Stomach (tissue), 4 donors: Measurements from ENCODE around the gene ULK4.

ENCODE experiments used
- CTCF ChIP-seq, 7 experiments: fragments of 450-650 bp in 4 of 7; fragments of 200-600 bp in 3 of 7; sonication (generic) in 3 of 7; IDR thresholded peaks; one replicate each; pipeline ENCODE4 v1.5.1; 2016 to 2019; ENCODE audit warnings: antibody characterized with exemption in 7 of 7, control low read depth in 2 of 7, mild to moderate bottlenecking in 1 of 7
- EP300 ChIP-seq: sonication (generic); formaldehyde crosslinking; IDR thresholded peaks from one replicate; pipeline ENCODE4 v1.6.1; 2017; ENCODE audit warnings: antibody characterized with exemption
- POLR2AphosphoS5 ChIP-seq, 3 donors: sonication (generic); formaldehyde crosslinking; IDR thresholded peaks; one replicate each; pipeline ENCODE4 v1.6.1; 2016; ENCODE audit warnings: antibody characterized with exemption in 3 of 3

GRCh38 chr3:41682996-41683395 is 278.9 kb downstream of the ULK4 start:
- TF ChIP-seq POLR2AphosphoS5 (IDR thresholded peaks at IDR 0.05) (no peak), CTCF (IDR thresholded peaks at IDR 0.05) (no peak), EP300 (no peak)
